OCI-LY1 (cell line): Measurements from ENCODE around the gene FRMD6.

Source experiments
- H2AFZ ChIP-seq: fragments of 200-600 bp; sonication (generic), shearing (Covaris generic); 2 replicates; pipeline ENCODE4 v1.6.0; 2014; ENCODE audit warnings: antibody characterized with exemption, mild to moderate bottlenecking, low read length
- H3F3A ChIP-seq: fragments of 200-600 bp; sonication (generic), shearing (Covaris generic); 2 replicates; pipeline ENCODE4 v1.6.0; 2014; ENCODE audit warnings: mild to moderate bottlenecking, antibody characterized with exemption, low read length, moderate library complexity; ENCODE audit not compliant: insufficient read depth
- H3K27ac ChIP-seq: fragments of 200-600 bp; sonication (generic); 2 replicates; pipeline ENCODE4 v1.5.1; 2014; ENCODE audit warnings: low read length, mixed run types, mild to moderate bottlenecking, low read depth; ENCODE audit not compliant: poor library complexity, severe bottlenecking
- H3K27me3 ChIP-seq: fragments of 200-600 bp; sonication (generic); 2 replicates; pipeline ENCODE4 v1.6.0; 2014; ENCODE audit warnings: antibody characterized with exemption, mild to moderate bottlenecking, low read length, moderate library complexity; ENCODE audit not compliant: insufficient read depth
- H3K36me3 ChIP-seq: fragments of 200-600 bp; sonication (generic); 2 replicates; pipeline ENCODE4 v1.6.1; 2014; ENCODE audit warnings: mild to moderate bottlenecking, antibody characterized with exemption, low read length, moderate library complexity, mixed read lengths; ENCODE audit not compliant: insufficient read depth
- H3K4me1 ChIP-seq: fragments of 200-600 bp; sonication (generic); 2 replicates; pipeline ENCODE4 v1.5.1; 2014; ENCODE audit warnings: mild to moderate bottlenecking, low read length, moderate library complexity; ENCODE audit not compliant: insufficient read depth, severe bottlenecking
- H3K4me2 ChIP-seq: fragments of 200-600 bp; sonication (generic), shearing (Covaris generic); 2 replicates; pipeline ENCODE4 v1.6.1; 2014; ENCODE audit warnings: low read length
- H3K4me3 ChIP-seq: fragments of 200-600 bp; sonication (generic); 2 replicates; pipeline ENCODE4 v1.5.1; 2014; ENCODE audit warnings: low read length, low read depth, mild to moderate bottlenecking, mixed read lengths; ENCODE audit not compliant: poor library complexity, severe bottlenecking
- H3K79me2 ChIP-seq: fragments of 200-600 bp; shearing (Covaris generic); 2 replicates; pipeline ENCODE4 v1.6.1; 2016; ENCODE audit warnings: mixed run types, low read length, mixed read lengths; ENCODE audit not compliant: insufficient read depth
- H3K9ac ChIP-seq: fragments of 200-600 bp; sonication (generic), shearing (Covaris generic); 2 replicates; pipeline ENCODE4 v1.6.1; 2014; ENCODE audit warnings: mild to moderate bottlenecking, low read length, mixed read lengths
- H3K9me2 ChIP-seq: fragments of 200-600 bp; sonication (generic), shearing (Covaris generic); 2 replicates; pipeline ENCODE4 v1.6.1; 2014; ENCODE audit warnings: low read depth, mild to moderate bottlenecking, low read length, mixed read lengths
- H3K9me3 ChIP-seq: fragments of 200-600 bp; shearing (Covaris generic); 2 replicates; pipeline ENCODE4 v1.6.1; 2014; ENCODE audit warnings: low read length, mixed read lengths
- H4K20me1 ChIP-seq: fragments of 200-600 bp; sonication (generic), shearing (Covaris generic); 2 replicates; pipeline ENCODE4 v1.6.0; 2016; ENCODE audit warnings: mild to moderate bottlenecking, low read length; ENCODE audit not compliant: insufficient read depth
- EZH2 ChIP-seq: fragments of 200-600 bp; sonication (generic), shearing (Covaris generic); IDR thresholded peaks from 2 replicates; pipeline ENCODE4 v1.8.0; 2017; ENCODE audit warnings: borderline replicate concordance, mixed run types, mild to moderate bottlenecking, antibody characterized with exemption, low read length, moderate library complexity, mixed read lengths
- TF ChIP-seq, protein P1 (sequence below): fragments of 200-600 bp; sonication (generic), shearing (Covaris generic); IDR thresholded peaks from 2 replicates; pipeline ENCODE4 v1.5.1; 2017; ENCODE audit warnings: mild to moderate bottlenecking, antibody characterized with exemption, low read length, moderate library complexity, mixed read lengths

The FRMD6 gene

DNA sequence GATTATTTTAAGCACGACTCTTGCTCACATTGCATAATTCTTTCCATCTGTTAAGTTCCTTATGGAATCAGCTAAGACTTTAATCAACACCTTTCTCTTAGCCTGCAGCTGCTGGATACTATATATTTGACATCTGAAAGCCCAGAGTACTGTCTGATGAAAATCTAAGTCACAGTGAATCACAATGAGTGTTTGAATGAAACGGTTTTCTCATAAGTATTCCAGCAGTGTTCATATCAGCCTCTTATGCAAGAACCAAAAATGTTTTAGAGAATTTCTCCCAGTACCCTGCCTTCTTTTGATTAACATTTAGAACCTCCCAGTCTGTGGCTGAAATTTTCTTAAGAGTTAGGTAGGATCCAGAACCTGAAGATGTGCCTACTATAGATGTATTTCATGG, 55.6 kb downstream of the FRMD6 start:
- Histone ChIP-seq H3K4me1 (no peaks in the 10 kb centered on the region), H3K4me2 (no peak overlapping the region), H3F3A (no peaks in the 10 kb centered on the region), H3K9ac (no peak overlapping the region), H3K9me3 (no peaks in the 10 kb centered on the region), H4K20me1 (no peaks in the 10 kb centered on the region), H3K79me2 (no peaks in the 10 kb centered on the region), H3K27ac (no peak overlapping the region), H2AFZ (no peak overlapping the region), H3K4me3 (no peak overlapping the region), H3K27me3 (no peaks in the 10 kb centered on the region), H3K36me3 (no peaks in the 10 kb centered on the region), H3K9me2 (no peaks in the 10 kb centered on the region)
- TF ChIP-seq, protein P1, sequence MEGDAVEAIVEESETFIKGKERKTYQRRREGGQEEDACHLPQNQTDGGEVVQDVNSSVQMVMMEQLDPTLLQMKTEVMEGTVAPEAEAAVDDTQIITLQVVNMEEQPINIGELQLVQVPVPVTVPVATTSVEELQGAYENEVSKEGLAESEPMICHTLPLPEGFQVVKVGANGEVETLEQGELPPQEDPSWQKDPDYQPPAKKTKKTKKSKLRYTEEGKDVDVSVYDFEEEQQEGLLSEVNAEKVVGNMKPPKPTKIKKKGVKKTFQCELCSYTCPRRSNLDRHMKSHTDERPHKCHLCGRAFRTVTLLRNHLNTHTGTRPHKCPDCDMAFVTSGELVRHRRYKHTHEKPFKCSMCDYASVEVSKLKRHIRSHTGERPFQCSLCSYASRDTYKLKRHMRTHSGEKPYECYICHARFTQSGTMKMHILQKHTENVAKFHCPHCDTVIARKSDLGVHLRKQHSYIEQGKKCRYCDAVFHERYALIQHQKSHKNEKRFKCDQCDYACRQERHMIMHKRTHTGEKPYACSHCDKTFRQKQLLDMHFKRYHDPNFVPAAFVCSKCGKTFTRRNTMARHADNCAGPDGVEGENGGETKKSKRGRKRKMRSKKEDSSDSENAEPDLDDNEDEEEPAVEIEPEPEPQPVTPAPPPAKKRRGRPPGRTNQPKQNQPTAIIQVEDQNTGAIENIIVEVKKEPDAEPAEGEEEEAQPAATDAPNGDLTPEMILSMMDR, result no peak
- no peak for TF ChIP-seq EZH2

DNA sequence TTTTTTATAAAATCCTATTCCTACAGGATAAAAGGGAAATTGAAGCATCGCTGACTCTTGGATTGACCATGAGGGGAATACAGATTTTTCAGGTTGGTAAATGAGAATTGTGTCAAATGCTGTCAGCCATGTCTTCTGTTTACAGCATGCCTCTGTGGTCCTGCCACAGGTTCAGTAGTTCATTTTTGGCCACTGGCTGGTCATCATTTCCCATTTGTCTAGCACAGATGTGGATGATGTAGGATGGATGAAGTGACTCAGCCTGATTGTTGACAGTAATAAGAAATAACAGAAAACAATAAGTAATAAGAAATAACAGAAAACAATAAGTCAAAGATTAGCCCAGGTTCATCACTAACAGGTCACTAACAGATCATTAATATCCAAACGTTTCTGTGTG, 59.8 kb downstream of the FRMD6 start:
- Histone ChIP-seq H3K79me2 (no peaks in the 10 kb centered on the region), H3K27me3 (no peaks in the 10 kb centered on the region), H3K36me3 (no peaks in the 10 kb centered on the region), H3K9me3 (no peaks in the 10 kb centered on the region), H3K27ac (no peak overlapping the region), H3K4me3 (no peak overlapping the region), H3K9ac (no peak overlapping the region), H3K4me2 (no peak overlapping the region), H3F3A (no peaks in the 10 kb centered on the region), H3K4me1 (no peaks in the 10 kb centered on the region), H2AFZ (no peak overlapping the region), H3K9me2 (no peaks in the 10 kb centered on the region), H4K20me1 (no peaks in the 10 kb centered on the region)
- TF ChIP-seq, protein P1, result no peak
- TF ChIP-seq EZH2, result no peak

DNA sequence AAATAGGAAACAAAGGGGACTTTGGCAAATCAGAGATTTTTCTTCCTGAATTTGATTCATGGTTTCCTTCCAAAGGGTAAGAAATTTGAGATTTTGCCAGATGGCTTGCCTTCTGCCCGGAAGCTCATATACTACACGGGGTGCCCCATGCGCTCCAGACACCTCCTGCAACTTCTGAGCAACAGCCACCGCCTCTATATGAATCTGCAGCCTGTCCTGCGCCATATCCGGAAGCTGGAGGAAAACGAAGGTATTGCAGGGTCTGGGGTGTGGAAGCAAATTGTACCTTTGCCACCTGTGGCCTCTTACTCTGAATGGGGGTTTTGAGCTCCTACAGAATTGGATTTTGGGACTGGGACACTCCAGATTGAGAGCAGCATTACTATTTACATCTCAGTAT, 63.5 kb downstream of the FRMD6 start:
- Histone ChIP-seq H3K9me3 (no peaks in the 10 kb centered on the region), H2AFZ (no peak overlapping the region), H3K79me2 (no peaks in the 10 kb centered on the region), H3K4me1 (no peaks in the 10 kb centered on the region), H3K27me3 (no peaks in the 10 kb centered on the region), H3K36me3 (no peaks in the 10 kb centered on the region), H3K9me2 (no peaks in the 10 kb centered on the region), H3K4me3 (no peak overlapping the region), H3K9ac (no peak overlapping the region), H3K27ac (no peak overlapping the region), H3F3A (no peaks in the 10 kb centered on the region), H3K4me2 (no peak overlapping the region), H4K20me1 (no peaks in the 10 kb centered on the region)
- no peak for TF ChIP-seq EZH2
- TF ChIP-seq, protein P1, result no peak
